WTC11 (cell line): ENCODE data around the gene C6orf132. TPM values are rescaled to one million over a fixed set of nuclear protein-coding genes. Genes with fewer than 3 reads are reported as not detected.

Source experiments
- ATAC-seq: fragments of 200-7000 bp; cut with Tn5 transposase; 2 replicates; pipeline ENCODE4 v1.10.0; 2021; ENCODE audit warnings: mild to moderate bottlenecking, moderate library complexity
- Bru-seq: library from RNA; stranded (reverse); fragments of 400-500 nt; gene quantifications from one replicate; lab custom pipeline; 2021; lab: Mats Ljungman, UMichigan
- CTCF ChIA-PET: fragments of 300-600 bp; sonication (Branson Sonifier 250); formaldehyde crosslinking; loops from one replicate; lab custom pipeline; 2021; ENCODE audit warnings: antibody characterized with exemption; lab: Charles Lee
- POLR2A ChIA-PET: fragments of 350-600 bp; sonication (Branson Sonifier 250); formaldehyde crosslinking; loops from one replicate; lab custom pipeline; 2021; ENCODE audit warnings: antibody characterized with exemption; lab: Charles Lee
- DNase-seq: peaks from one replicate; pipeline ENCODE4 v3.0.0; 2021; ENCODE audit warnings: low spot score
- H3K27ac Mint-ChIP-seq: 2 replicates; pipeline ENCODE4 v1.8.0; 2021; ENCODE audit warnings: mixed read lengths
- H3K27me3 Mint-ChIP-seq: 2 replicates; pipeline ENCODE4 v1.8.0; 2021; ENCODE audit warnings: low read depth, mild to moderate bottlenecking, moderate library complexity, mixed read lengths
- H3K36me3 Mint-ChIP-seq: 2 replicates; pipeline ENCODE4 v1.8.0; 2021; ENCODE audit warnings: mixed read lengths
- H3K4me1 Mint-ChIP-seq: 2 replicates; pipeline ENCODE4 v1.8.0; 2022; ENCODE audit warnings: mixed read lengths
- H3K4me3 Mint-ChIP-seq: 2 replicates; pipeline ENCODE4 v1.8.0; 2021; ENCODE audit warnings: mild to moderate bottlenecking, moderate library complexity, mixed read lengths
- H3K9me3 Mint-ChIP-seq: 2 replicates; pipeline ENCODE4 v1.8.0; 2021; ENCODE audit warnings: mixed read lengths
- ATF1 ChIP-seq: sonication (generic); formaldehyde crosslinking; IDR thresholded peaks from 2 replicates; pipeline ENCODE4 v1.8.1; 2023; ENCODE audit warnings: mild to moderate bottlenecking, moderate library complexity, missing genetic modification reagents
- CDX4 ChIP-seq: fragments of 250-450 bp; sonication (Bioruptor Pico); IDR thresholded peaks from 2 replicates; pipeline ENCODE4 v1.9.0; 2021; ENCODE audit warnings: moderate library complexity, mild to moderate bottlenecking, inconsistent platforms, borderline replicate concordance
- E2F1 ChIP-seq: sonication (generic); formaldehyde crosslinking; IDR thresholded peaks from 2 replicates; pipeline ENCODE4 v1.8.0; 2022; ENCODE audit warnings: mild to moderate bottlenecking, missing genetic modification reagents
- E2F5 ChIP-seq: sonication (generic); formaldehyde crosslinking; IDR thresholded peaks from 2 replicates; pipeline ENCODE4 v1.8.1; 2022; ENCODE audit warnings: mild to moderate bottlenecking, moderate library complexity, missing genetic modification reagents
- ERG ChIP-seq: fragments of 250-450 bp; sonication (Bioruptor Pico); IDR thresholded peaks from 2 replicates; pipeline ENCODE4 v1.8.0; 2021; ENCODE audit warnings: mild to moderate bottlenecking
- ETV6 ChIP-seq: sonication (generic); formaldehyde crosslinking; IDR thresholded peaks from 2 replicates; pipeline ENCODE4 v1.8.1; 2022; ENCODE audit warnings: mild to moderate bottlenecking, missing genetic modification reagents
- FOXK1 ChIP-seq: sonication (generic); formaldehyde crosslinking; IDR thresholded peaks from 2 replicates; pipeline ENCODE4 v1.8.0; 2022; ENCODE audit warnings: mild to moderate bottlenecking, moderate library complexity, missing genetic modification reagents
- FOXP1 ChIP-seq: sonication (generic); formaldehyde crosslinking; IDR thresholded peaks from 2 replicates; pipeline ENCODE4 v1.8.0; 2022; ENCODE audit warnings: missing genetic modification reagents, mild to moderate bottlenecking, moderate library complexity, borderline replicate concordance
- HMGA2 ChIP-seq: fragments of 250-450 bp; sonication (Bioruptor Pico); IDR thresholded peaks from 2 replicates; pipeline ENCODE4 v1.4.0; 2021; ENCODE audit warnings: mild to moderate bottlenecking, moderate library complexity
- HMGXB4 ChIP-seq: sonication (generic); formaldehyde crosslinking; IDR thresholded peaks from 2 replicates; pipeline ENCODE4 v1.8.1; 2023; ENCODE audit warnings: mild to moderate bottlenecking, moderate library complexity, missing genetic modification reagents
- IRF1 ChIP-seq: sonication (generic); formaldehyde crosslinking; IDR thresholded peaks from 2 replicates; pipeline ENCODE4 v1.8.0; 2023; ENCODE audit warnings: missing genetic modification reagents
- JAZF1 ChIP-seq: fragments of 250-450 bp; sonication (Bioruptor Pico); IDR thresholded peaks from 2 replicates; pipeline ENCODE4 v1.9.0; 2021; ENCODE audit warnings: moderate library complexity, mild to moderate bottlenecking, inconsistent platforms
- MXD4 ChIP-seq: fragments of 250-450 bp; sonication (Bioruptor Pico); IDR thresholded peaks from 2 replicates; pipeline ENCODE4 v1.8.0; 2021; ENCODE audit warnings: mild to moderate bottlenecking, moderate library complexity, borderline replicate concordance
- USF2 ChIP-seq: sonication (generic); formaldehyde crosslinking; IDR thresholded peaks from 2 replicates; pipeline ENCODE4 v1.8.1; 2023; ENCODE audit warnings: mild to moderate bottlenecking, missing genetic modification reagents, moderate library complexity
- ZBTB21 ChIP-seq: sonication (generic); formaldehyde crosslinking; IDR thresholded peaks from 2 replicates; pipeline ENCODE4 v1.8.1; 2023; ENCODE audit warnings: mild to moderate bottlenecking, missing genetic modification reagents, borderline replicate concordance
- ZBTB43 ChIP-seq: sonication (generic); formaldehyde crosslinking; IDR thresholded peaks from 2 replicates; pipeline ENCODE4 v1.8.1; 2023; ENCODE audit warnings: mild to moderate bottlenecking, missing genetic modification reagents
- ZMAT4 ChIP-seq: fragments of 250-450 bp; sonication (Bioruptor Pico); IDR thresholded peaks from 2 replicates; pipeline ENCODE4 v1.9.0; 2021; ENCODE audit warnings: mild to moderate bottlenecking
- ZNF121 ChIP-seq: sonication (generic); formaldehyde crosslinking; IDR thresholded peaks from 2 replicates; pipeline ENCODE4 v1.8.0; 2023; ENCODE audit warnings: missing genetic modification reagents
- ZNF416 ChIP-seq: fragments of 250-450 bp; sonication (Bioruptor Pico); IDR thresholded peaks from 2 replicates; pipeline ENCODE4 v1.9.0; 2021; ENCODE audit warnings: mild to moderate bottlenecking, inconsistent platforms
- ZNF532 ChIP-seq: fragments of 250-450 bp; sonication (Bioruptor Pico); IDR thresholded peaks from 2 replicates; pipeline ENCODE4 v1.9.0; 2021; ENCODE audit warnings: mild to moderate bottlenecking, borderline replicate concordance
- long read RNA-seq, 3 experiments: library from RNA in 1 of 3; library from capped mRNA in 1 of 3; library from polyadenylated mRNA in 1 of 3; unstranded in 2 of 3; stranded (forward) in 1 of 3; transcript quantifications; one replicate each; pipeline ENCODE4 v2.0.0, GENCODE V29; 2021
- total RNA-seq: library from RNA; stranded (reverse); gene quantifications from 3 replicates; pipeline ENCODE4 v1.2.3, GENCODE V29; 2021

Gene C6orf132
- 38.1 to 52.6 TPM (median 38.2 TPM) in 3 replicates for total RNA-seq
- Bru-seq, nascent RNA: percentile 78 among the genes with signal in this experiment
- long read RNA-seq, experiment 1, full-length matches to known transcripts: 18 of 34 reads
- long read RNA-seq, experiment 1, partial matches to known transcripts: 10 of 34 reads
- long read RNA-seq, experiment 1, other reads (novel, unspliced or antisense): 6 of 34 reads
- long read RNA-seq, experiment 2, full-length matches to known transcripts: 15 of 51 reads
- long read RNA-seq, experiment 2, partial matches to known transcripts: 18 of 51 reads
- long read RNA-seq, experiment 2, other reads (novel, unspliced or antisense): 18 of 51 reads
- long read RNA-seq, experiment 3, transcript C6orf132-202 (3 exons, 894 nt): major isoform, 30 of 34 reads
- long read RNA-seq, experiment 3, partial matches to known transcripts: 2 of 34 reads
- long read RNA-seq, experiment 3, other reads (novel, unspliced or antisense): 2 of 34 reads

- POLR2A ChIA-PET: interaction anchor here (0.6 to 1.7 kb wide), 10 partner anchors 8 to 604 kb away, joined by 3 to 7 read pairs (median 4); partner anchors contain the start of gene TBCC
- Mint-ChIP-seq H3K4me1 (peaks cover 45% of the 10 kb centered on the region), H3K36me3 (peaks cover 4% of the 10 kb centered on the region), H3K27ac (peak within 1 kb of the TSS; percentile 81), H3K9me3 (no peaks in the 10 kb centered on the region), H3K27me3 (no peaks in the 10 kb centered on the region; the same call in 1 of the 2 replicates), H3K4me3 (peak within 1 kb of the TSS; percentile 80)
- CTCF ChIA-PET: interaction anchor here (0.6 to 4.3 kb wide), 7 partner anchors 21 to 355 kb away, joined by 3 to 29 read pairs (median 4); partner anchors contain the start of gene TOMM6
- peak; percentile 86 for ATAC-seq
- DNase-seq: peak; percentile 88
- no peak for TF ChIP-seq ATF1 (CRISPR knock-in tag)
- no peak for TF ChIP-seq ERG (CRISPR knock-in tag)
- peak; percentile 29; the same call in 1 of the 2 replicates for TF ChIP-seq ZBTB21
- peak; percentile 82; the same call in 1 of the 2 replicates for TF ChIP-seq FOXP1 (CRISPR knock-in tag)
- TF ChIP-seq ZNF121 (CRISPR knock-in tag): peak; percentile 98
- no peak for TF ChIP-seq HMGXB4 (CRISPR knock-in tag)
- peak; percentile 18; the same call in 1 of the 2 replicates for TF ChIP-seq USF2
- peak; percentile 66; the same call in 1 of the 2 replicates for TF ChIP-seq FOXK1
- TF ChIP-seq ZNF416: no peak
- peak; percentile 92 for TF ChIP-seq E2F5 (CRISPR knock-in tag)
- no peak for TF ChIP-seq CDX4 (CRISPR knock-in tag)
- TF ChIP-seq ZMAT4 (CRISPR knock-in tag): no peak
- no peak for TF ChIP-seq JAZF1 (CRISPR knock-in tag)
- TF ChIP-seq ZBTB43 (CRISPR knock-in tag): 0 out of 2 replicates have a peak, but pooled peaks have one; percentile 63
- peak; percentile 91; the same call in 1 of the 2 replicates for TF ChIP-seq ETV6 (CRISPR knock-in tag)
- TF ChIP-seq HMGA2 (CRISPR knock-in tag): no peak
- TF ChIP-seq MXD4 (CRISPR knock-in tag): no peak
- TF ChIP-seq IRF1: no peak
- no peak for TF ChIP-seq E2F1 (CRISPR knock-in tag)
- no peak for TF ChIP-seq ZNF532 (CRISPR knock-in tag)
Observed at GRCh38 chr6:42142118-42142835, at the start of gene C6orf132. C6orf132 (minus strand) TSS chr6:42142620; CDS start chr6:42142444, 176 bp downstream.
